T-helper 1 cell treated with Interleukin-12 subunit alpha and Interleukin-12 subunit beta and Interleukin-4 antibody, amounts not matched to agents 30 μg/mL and 1 μg/mL, for 36 hours (primary cell): ENCODE measurements around the gene GGCX.

Experiments used
- H3K27ac Mint-ChIP-seq: one replicate; pipeline ENCODE4 v1.8.0; 2021; ENCODE audit warnings: mild to moderate bottlenecking, mixed read lengths
- H3K27me3 Mint-ChIP-seq: one replicate; pipeline ENCODE4 v1.8.0; 2021; ENCODE audit warnings: low read depth, mixed read lengths
- H3K36me3 Mint-ChIP-seq: one replicate; pipeline ENCODE4 v1.8.0; 2021; ENCODE audit warnings: low read depth, mixed read lengths
- H3K4me1 Mint-ChIP-seq: one replicate; pipeline ENCODE4 v1.8.0; 2021; ENCODE audit warnings: low read depth, mixed read lengths
- H3K4me3 Mint-ChIP-seq: one replicate; pipeline ENCODE4 v1.8.0; 2021; ENCODE audit warnings: mild to moderate bottlenecking, moderate library complexity, mixed read lengths
- H3K9me3 Mint-ChIP-seq: one replicate; pipeline ENCODE4 v1.8.0; 2021; ENCODE audit warnings: mixed read lengths

The GGCX gene

DNA sequence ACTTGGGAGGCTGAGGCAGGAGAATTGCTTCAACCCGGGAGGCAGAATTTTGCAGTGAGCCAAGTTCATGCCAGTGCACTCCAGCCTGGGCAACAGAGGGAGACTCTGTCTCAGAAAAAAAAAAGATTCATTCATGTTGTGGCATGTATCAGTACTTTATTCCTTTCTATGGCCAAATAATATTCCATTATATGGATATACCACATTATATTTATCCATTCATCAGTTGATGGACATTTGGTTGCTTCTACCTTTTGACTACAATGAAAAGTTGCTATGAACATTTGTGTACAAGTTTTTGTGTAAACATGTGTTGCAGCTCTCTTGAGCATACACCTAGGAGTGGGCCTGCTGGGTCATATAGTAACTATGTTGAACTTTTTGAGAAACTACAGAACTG, 31.5 kb downstream of the GGCX start:
- H3K27me3 Mint-ChIP-seq, result peaks cover 21% of the 10 kb centered on the region
- H3K9me3 Mint-ChIP-seq, result no peaks in the 10 kb centered on the region
- no peak overlapping the region for H3K4me3 Mint-ChIP-seq
- H3K36me3 Mint-ChIP-seq, result no peaks in the 10 kb centered on the region
- H3K4me1 Mint-ChIP-seq, result no peaks in the 10 kb centered on the region
- H3K27ac Mint-ChIP-seq, result no peak overlapping the region

DNA sequence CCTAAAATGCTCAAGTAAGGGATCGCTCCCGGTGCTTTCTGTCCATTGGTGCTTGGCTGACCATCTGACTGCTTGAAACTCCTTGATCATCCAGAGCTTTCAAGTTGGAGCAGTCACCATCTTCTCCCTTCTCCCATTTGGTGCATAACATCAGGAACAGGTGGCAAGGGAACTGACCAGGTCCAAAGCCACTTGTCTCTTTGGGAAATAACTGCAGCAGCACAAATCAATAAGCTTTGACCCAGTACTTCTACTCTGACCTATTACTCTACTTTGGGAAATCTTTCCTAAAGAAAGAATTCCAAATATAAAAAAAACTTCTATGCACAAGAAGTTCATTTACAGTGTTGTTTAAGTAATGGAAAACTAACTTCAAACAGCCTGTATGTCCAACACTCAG, 32.9 kb downstream of the GGCX start:
- Mint-ChIP-seq H3K4me3 (no peak overlapping the region), H3K36me3 (no peaks in the 10 kb centered on the region), H3K4me1 (no peaks in the 10 kb centered on the region), H3K9me3 (no peaks in the 10 kb centered on the region), H3K27me3 (peaks cover 22% of the 10 kb centered on the region), H3K27ac (no peak overlapping the region)

DNA sequence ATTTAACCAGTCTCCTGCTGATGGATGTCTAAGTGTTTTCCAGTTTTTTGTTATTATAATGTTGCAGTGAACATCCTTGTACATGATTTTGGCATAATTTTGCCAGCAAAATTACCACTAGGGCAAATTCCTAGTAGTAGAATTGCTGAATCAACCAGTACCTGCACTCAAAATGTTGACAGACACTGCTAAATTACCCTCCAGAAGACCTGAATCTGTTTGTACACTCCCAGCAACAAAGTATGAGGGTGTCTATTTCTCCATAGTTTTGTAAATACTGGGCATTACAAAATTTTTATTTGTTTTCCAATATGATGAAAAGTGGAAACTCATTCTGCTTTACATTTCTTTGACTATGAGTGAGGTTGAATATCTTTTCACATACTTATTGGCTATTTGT, 33.5 kb downstream of the GGCX start:
- H3K27ac Mint-ChIP-seq, result no peak overlapping the region
- peaks cover 22% of the 10 kb centered on the region for H3K27me3 Mint-ChIP-seq
- H3K36me3 Mint-ChIP-seq, result no peaks in the 10 kb centered on the region
- H3K9me3 Mint-ChIP-seq, result no peaks in the 10 kb centered on the region
- H3K4me1 Mint-ChIP-seq, result no peaks in the 10 kb centered on the region
- no peak overlapping the region for H3K4me3 Mint-ChIP-seq

DNA sequence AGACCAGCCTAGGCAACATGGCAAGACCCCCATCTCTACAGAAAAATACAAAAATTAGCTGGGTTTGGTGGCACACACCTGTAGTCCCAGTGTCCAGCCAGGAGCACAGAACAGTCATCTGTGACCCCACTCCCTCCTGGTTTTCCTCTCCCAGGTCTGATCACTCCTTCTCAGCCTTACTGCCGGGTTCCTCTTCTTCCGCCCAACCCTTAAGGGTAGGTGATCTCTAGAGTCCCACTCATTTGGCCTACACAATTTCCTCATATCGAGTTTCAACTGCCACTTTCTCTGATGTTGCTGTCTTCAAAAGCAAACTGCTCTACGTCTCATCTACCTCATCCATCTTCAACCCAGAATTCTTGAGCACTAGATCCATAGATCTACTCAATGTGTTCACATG, 35.7 kb downstream of the GGCX start:
- peaks cover 22% of the 10 kb centered on the region for H3K27me3 Mint-ChIP-seq
- H3K4me3 Mint-ChIP-seq, result no peak overlapping the region
- H3K9me3 Mint-ChIP-seq, result no peaks in the 10 kb centered on the region
- H3K36me3 Mint-ChIP-seq, result no peaks in the 10 kb centered on the region
- no peaks in the 10 kb centered on the region for H3K4me1 Mint-ChIP-seq
- no peak overlapping the region for H3K27ac Mint-ChIP-seq

GRCh38 chr2:85525029-85525428, 36.3 kb downstream of the GGCX start:
- H3K9me3 Mint-ChIP-seq, result no peaks in the 10 kb centered on the region
- peaks cover 22% of the 10 kb centered on the region for H3K27me3 Mint-ChIP-seq
- H3K27ac Mint-ChIP-seq, result no peak overlapping the region
- no peak overlapping the region for H3K4me3 Mint-ChIP-seq
- H3K36me3 Mint-ChIP-seq, result no peaks in the 10 kb centered on the region
- H3K4me1 Mint-ChIP-seq, result no peaks in the 10 kb centered on the region

GRCh38 chr2:85524336-85524908, 36.9 kb downstream of the GGCX start:
- H3K9me3 Mint-ChIP-seq, result no peaks in the 10 kb centered on the region
- no peak overlapping the region for H3K4me3 Mint-ChIP-seq
- H3K27ac Mint-ChIP-seq, result no peak overlapping the region
- H3K36me3 Mint-ChIP-seq, result no peaks in the 10 kb centered on the region
- H3K27me3 Mint-ChIP-seq, result peaks cover 22% of the 10 kb centered on the region
- no peaks in the 10 kb centered on the region for H3K4me1 Mint-ChIP-seq

GRCh38 chr2:85523903-85524335, 37.4 kb downstream of the GGCX start:
- Mint-ChIP-seq H3K36me3 (no peaks in the 10 kb centered on the region), H3K27ac (no peak overlapping the region)

DNA sequence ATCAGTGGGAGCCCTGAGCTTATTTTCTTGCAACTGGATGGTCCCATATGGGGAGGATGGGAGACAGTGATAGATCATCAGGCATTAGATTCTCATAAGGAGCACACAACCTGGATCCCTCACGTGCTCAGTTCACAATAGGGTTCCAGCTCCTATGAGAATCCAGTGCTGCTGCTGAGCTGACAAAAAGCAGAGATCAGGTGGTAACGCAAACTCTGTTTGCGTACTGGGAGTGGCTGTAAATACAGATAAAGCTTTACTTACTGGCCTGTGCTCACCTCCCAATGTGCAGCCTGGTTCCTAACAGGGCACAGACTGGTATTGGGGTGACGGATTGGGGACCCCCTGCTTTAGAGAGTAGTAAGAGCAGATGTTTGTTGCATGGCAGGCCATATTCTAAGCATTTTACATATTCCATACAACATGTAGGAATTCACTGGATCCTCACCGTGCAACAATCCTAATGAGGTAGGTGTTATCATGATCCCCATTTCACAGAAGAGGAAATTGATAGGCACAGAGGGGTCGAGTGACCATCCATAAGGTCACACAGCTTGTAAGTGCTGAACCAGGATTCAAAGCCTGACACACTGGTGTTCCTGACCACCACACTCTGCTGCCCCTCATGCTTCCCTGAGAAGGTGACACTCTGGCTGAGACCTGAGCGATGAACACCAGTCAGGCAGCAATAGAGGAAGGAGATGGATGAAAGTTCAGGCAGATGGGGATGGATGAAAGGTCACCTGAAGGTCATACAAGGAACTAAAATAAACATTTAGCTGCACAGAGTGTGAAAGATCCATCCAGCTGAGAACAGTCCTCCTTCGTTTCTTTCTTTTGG, 38.0 kb downstream of the GGCX start:
- H3K4me3 Mint-ChIP-seq, result no peak overlapping the region
- peaks cover 19% of the 10 kb centered on the region for H3K27me3 Mint-ChIP-seq
- no peaks in the 10 kb centered on the region for H3K4me1 Mint-ChIP-seq

More at GRCh38 chr2:85523903-85524335, 37.4 kb downstream of the GGCX start:
- Mint-ChIP-seq H3K9me3 (no peaks in the 10 kb centered on the region), H3K27me3 (peaks cover 22% of the 10 kb centered on the region), H3K4me3 (no peak overlapping the region), H3K4me1 (no peaks in the 10 kb centered on the region)

GRCh38 chr2:85522090-85522647, 39.1 kb downstream of the GGCX start:
- Mint-ChIP-seq H3K36me3 (no peaks in the 10 kb centered on the region), H3K9me3 (no peaks in the 10 kb centered on the region), H3K27me3 (peaks cover 16% of the 10 kb centered on the region), H3K27ac (no peak overlapping the region), H3K4me3 (no peak overlapping the region), H3K4me1 (no peaks in the 10 kb centered on the region)

More for the DNA sequence above, 38.0 kb downstream of the GGCX start:
- H3K36me3 Mint-ChIP-seq, result no peaks in the 10 kb centered on the region
- no peaks in the 10 kb centered on the region for H3K9me3 Mint-ChIP-seq
- no peak overlapping the region for H3K27ac Mint-ChIP-seq

DNA sequence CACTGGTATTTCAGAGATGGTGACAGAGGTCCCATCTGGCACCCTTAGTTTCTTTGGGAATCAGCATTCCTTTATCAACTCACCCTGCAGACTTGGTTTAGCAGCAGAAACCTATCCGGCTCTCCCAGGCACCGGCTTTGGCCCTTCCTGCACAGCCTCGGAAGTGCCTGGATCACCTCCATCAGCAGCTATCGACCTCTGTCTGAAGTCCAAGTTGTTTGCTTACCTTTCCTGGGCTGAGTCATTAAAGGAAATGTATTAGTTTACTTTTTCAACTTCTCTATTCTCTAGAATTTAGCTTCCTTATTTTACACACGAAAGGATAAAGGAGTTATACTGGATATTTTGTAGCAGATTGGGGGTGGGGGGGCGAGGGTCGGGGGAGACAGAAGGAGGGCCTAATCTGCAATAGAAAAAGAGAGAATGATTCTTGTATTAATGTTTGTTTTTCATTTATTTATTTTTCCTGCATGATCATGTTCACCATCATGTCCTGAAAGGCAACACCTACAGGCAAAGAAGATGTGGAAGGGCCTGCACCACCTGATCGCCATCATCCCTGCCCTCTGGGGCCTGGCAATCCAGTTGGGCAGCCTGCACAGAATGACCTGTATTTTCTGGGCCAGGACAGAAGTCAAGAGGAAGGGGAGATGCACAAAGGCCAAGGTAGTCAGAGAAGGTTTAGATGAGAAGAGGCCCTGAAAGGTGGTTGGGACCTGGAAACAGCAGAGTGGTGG, 44.5 kb downstream of the GGCX start:
- H3K9me3 Mint-ChIP-seq, result no peaks in the 10 kb centered on the region
- H3K4me1 Mint-ChIP-seq, result no peaks in the 10 kb centered on the region

DNA sequence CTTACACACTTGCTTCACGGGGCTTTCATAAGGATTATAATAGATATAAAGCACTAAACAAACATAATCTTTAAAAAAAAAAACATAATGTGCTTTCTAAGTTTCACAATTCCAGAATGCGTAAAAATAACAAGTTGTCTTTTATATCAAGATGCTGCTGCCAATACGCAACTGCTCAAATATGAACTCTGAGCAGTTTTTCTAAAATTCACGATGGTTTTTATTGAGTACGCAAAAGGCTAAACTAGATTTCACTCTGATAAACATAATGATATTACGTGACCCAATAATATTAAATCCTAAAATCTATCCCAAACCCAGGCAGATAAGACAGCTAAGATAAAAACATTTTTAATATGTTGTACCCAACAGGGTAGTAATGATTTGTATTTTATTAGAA, 47.0 kb downstream of the GGCX start:
- H3K27ac Mint-ChIP-seq, result no peak overlapping the region
- H3K4me1 Mint-ChIP-seq, result no peaks in the 10 kb centered on the region
- H3K27me3 Mint-ChIP-seq, result peaks cover 11% of the 10 kb centered on the region
- H3K36me3 Mint-ChIP-seq, result no peaks in the 10 kb centered on the region
- H3K4me3 Mint-ChIP-seq, result no peak overlapping the region
- no peaks in the 10 kb centered on the region for H3K9me3 Mint-ChIP-seq

More for the DNA sequence above, 44.5 kb downstream of the GGCX start:
- peak overlapping the region; percentile 59 for H3K27ac Mint-ChIP-seq
- H3K4me3 Mint-ChIP-seq, result no peak overlapping the region
- peaks cover 11% of the 10 kb centered on the region for H3K27me3 Mint-ChIP-seq
- H3K36me3 Mint-ChIP-seq, result no peaks in the 10 kb centered on the region

DNA sequence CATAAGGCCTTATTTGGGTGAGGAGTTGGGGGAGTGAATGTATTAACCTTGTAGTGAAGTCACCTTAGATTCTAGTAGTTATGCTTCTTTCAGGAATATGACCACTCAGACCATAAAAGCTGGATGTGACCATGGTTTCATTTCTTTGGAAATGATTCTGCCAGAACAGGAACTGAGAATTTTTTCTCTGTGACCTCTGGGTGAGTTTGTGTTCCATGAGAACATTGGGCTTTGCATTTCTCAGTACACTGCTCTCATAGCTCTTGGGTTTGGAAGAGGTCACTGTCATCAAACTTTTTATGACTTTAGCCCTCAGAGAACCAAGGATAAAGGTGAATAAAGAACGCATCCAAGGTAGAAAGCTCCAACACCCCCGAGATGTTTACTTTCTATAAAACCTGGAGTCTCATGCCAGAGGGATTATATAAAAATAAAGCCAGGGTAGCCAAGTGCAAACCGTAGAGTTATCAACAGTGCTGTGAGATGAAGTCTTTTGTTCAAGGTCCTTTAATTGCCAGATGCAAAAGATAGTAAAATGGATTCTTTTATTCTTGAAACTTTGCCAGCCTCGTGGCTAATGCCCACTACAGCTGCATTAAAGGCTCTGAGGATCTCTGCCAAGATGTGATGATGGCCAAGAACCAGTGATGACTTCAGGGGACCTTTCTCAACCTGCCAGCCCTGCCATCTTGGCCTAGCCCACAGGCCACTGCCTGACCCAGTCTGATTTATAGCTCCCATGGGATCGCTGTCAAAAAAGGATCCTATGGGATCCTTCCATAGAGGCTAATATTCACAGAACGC, 50.1 kb downstream of the GGCX start:
- H3K36me3 Mint-ChIP-seq, result no peaks in the 10 kb centered on the region
- peaks cover 6% of the 10 kb centered on the region for H3K27me3 Mint-ChIP-seq
- no peaks in the 10 kb centered on the region for H3K4me1 Mint-ChIP-seq
- no peak overlapping the region for H3K4me3 Mint-ChIP-seq
- H3K27ac Mint-ChIP-seq, result no peak overlapping the region
- H3K9me3 Mint-ChIP-seq, result no peaks in the 10 kb centered on the region

DNA sequence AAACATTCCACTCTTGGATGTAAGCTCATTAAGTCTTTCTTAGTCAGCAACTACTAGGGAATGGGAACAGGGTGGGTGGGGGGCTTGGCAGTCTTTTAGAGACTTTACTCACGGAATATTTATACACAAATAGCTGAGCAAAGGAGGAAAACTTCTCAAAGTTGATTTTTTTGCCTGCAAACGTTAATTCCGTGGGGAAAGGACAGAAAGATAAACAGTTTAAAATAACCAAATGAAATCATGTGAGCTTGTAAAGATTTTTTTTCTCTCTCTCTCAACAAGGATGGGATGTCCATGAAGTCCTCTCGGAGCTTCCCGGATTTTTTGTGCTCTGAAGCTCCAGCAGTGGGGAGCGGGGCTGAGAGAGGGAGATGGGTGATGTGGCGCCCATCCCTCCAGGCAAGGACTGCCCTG, 54.5 kb downstream of the GGCX start:
- H3K4me3 Mint-ChIP-seq, result no peak overlapping the region
- no peaks in the 10 kb centered on the region for H3K36me3 Mint-ChIP-seq
- no peaks in the 10 kb centered on the region for H3K4me1 Mint-ChIP-seq

More for the DNA sequence above, 54.5 kb downstream of the GGCX start:
- no peak overlapping the region for H3K27ac Mint-ChIP-seq
- H3K9me3 Mint-ChIP-seq, result no peaks in the 10 kb centered on the region
- peaks cover 4% of the 10 kb centered on the region for H3K27me3 Mint-ChIP-seq
